ENCODE measurements around the gene EPB41L2.

DNA sequence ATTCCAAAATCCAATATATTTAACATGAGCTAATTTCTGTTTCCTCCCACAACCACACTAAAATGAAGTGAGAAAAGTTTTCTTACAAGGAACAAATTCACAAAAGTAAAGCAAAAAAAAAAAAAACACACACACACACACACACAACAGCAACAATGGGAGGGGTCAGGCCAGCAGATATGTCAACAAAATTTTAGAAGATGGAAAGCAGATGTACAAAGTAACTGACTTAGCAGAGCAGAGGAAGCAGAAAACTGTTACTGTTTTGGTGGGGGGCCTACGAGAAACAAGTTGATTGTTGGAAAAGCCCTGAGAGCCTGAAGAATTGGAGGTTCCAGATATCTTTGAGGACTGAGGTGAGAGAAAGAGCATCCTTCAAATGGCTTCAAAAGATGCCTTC, 11.7 kb downstream of the EPB41L2 start:
- TF ChIP-seq, protein P1, sequence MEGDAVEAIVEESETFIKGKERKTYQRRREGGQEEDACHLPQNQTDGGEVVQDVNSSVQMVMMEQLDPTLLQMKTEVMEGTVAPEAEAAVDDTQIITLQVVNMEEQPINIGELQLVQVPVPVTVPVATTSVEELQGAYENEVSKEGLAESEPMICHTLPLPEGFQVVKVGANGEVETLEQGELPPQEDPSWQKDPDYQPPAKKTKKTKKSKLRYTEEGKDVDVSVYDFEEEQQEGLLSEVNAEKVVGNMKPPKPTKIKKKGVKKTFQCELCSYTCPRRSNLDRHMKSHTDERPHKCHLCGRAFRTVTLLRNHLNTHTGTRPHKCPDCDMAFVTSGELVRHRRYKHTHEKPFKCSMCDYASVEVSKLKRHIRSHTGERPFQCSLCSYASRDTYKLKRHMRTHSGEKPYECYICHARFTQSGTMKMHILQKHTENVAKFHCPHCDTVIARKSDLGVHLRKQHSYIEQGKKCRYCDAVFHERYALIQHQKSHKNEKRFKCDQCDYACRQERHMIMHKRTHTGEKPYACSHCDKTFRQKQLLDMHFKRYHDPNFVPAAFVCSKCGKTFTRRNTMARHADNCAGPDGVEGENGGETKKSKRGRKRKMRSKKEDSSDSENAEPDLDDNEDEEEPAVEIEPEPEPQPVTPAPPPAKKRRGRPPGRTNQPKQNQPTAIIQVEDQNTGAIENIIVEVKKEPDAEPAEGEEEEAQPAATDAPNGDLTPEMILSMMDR (IDR thresholded peaks at IDR 0.05): no peak
- TF ChIP-seq EP300 (IDR thresholded peaks at IDR 0.05; ENCODE audit: low read depth) (no peak), POLR2A (IDR thresholded peaks at IDR 0.05) (no peak), POLR2AphosphoS5 (IDR thresholded peaks at IDR 0.05) (no peak)
